GM10248 (cell line): ENCODE results near the gene TMEM238.

Source experiments
- CTCF ChIA-PET: fragments of 300-600 bp; sonication (Branson Sonifier 250); formaldehyde crosslinking; extraction: SDS; loops from one replicate; lab custom pipeline; 2021; ENCODE audit warnings: antibody characterized with exemption; lab: Yijun Ruan, JAX
- POLR2A ChIA-PET: fragments of 350-650 bp; sonication (Branson Sonifier 250); formaldehyde crosslinking; extraction: SDS; loops from one replicate; lab custom pipeline; 2020; ENCODE audit warnings: antibody characterized with exemption; lab: Yijun Ruan, JAX
- DNase-seq: peaks from one replicate; pipeline ENCODE4 v3.0.0; 2012; ENCODE audit errors: extremely low spot score
- CTCF ChIP-seq: IDR thresholded peaks from 2 replicates; pipeline ENCODE4 v1.5.1; 2012; ENCODE audit warnings: mild to moderate bottlenecking, low read depth; ENCODE audit errors: extremely low read depth, missing control alignments, control extremely low read depth

Gene TMEM238

GRCh38 chr19:55387736-55388497, 3.8 kb upstream of the TMEM238 start:
- ChIA-PET CTCF (interaction anchor here (1.4 to 1.9 kb wide), 2 partner anchors 30 to 86 kb away, joined by 5 read pairs; no protein-coding TSS in a partner anchor), POLR2A (interaction anchor here (1.2 to 6.1 kb wide), 5 partner anchors 10 to 19 kb away, joined by 5 to 29 read pairs (median 7); partner anchors contain the start of gene UBE2S)
- no peak for DNase-seq
- TF ChIP-seq CTCF, result no peak

DNA sequence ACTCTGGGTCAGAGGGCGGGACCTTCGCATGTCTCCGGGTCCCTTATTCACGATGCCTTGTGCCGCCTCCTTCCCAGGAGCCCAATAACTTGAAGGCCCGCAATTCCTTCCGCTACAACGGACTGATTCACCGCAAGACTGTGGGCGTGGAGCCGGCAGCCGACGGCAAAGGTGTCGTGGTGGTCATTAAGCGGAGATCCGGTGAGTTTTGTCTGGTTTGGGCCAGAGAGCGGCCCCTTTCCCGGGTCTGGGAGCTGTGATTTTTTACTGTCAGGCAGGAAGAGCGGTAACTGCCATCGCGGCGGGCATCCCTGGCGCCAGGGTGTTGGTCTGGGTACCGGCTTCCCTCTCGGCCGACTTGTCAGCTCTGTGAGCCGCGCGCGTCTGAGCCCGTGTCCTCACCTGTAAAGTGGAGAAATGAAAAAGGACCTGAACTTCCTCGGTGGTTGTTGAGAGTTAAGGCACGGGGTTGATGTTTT, 2.4 kb upstream of the TMEM238 start:
- no peak for DNase-seq
- TF ChIP-seq CTCF, result no peak
- ChIA-PET CTCF (interaction anchor here (1.1 kb wide), 1 partner anchor 80 kb away, joined by 3 read pairs; no protein-coding TSS in a partner anchor), POLR2A (interaction anchor here (0.5 to 6.1 kb wide), 5 partner anchors 13 to 254 kb away, joined by 5 to 29 read pairs (median 6); partner anchors contain the start of gene UBE2S)

GRCh38 chr19:55385724-55386492, 1.8 kb upstream of the TMEM238 start, which contains the start of gene RPL28:
Gene RPL28 (plus strand): TSS chr19:55385932. CDS start chr19:55386358, 426 bp downstream.
- peak; percentile 98 for DNase-seq
- no peak for TF ChIP-seq CTCF
- CTCF ChIA-PET, result interaction anchor here (1.1 kb wide), 1 partner anchor 81 kb away, joined by 3 read pairs; no protein-coding TSS in a partner anchor
- POLR2A ChIA-PET, result interaction anchor here (0.5 to 6.1 kb wide), 3 partner anchors 14 to 108 kb away, joined by 3 to 29 read pairs (median 5); partner anchors contain the start of gene UBE2S

DNA sequence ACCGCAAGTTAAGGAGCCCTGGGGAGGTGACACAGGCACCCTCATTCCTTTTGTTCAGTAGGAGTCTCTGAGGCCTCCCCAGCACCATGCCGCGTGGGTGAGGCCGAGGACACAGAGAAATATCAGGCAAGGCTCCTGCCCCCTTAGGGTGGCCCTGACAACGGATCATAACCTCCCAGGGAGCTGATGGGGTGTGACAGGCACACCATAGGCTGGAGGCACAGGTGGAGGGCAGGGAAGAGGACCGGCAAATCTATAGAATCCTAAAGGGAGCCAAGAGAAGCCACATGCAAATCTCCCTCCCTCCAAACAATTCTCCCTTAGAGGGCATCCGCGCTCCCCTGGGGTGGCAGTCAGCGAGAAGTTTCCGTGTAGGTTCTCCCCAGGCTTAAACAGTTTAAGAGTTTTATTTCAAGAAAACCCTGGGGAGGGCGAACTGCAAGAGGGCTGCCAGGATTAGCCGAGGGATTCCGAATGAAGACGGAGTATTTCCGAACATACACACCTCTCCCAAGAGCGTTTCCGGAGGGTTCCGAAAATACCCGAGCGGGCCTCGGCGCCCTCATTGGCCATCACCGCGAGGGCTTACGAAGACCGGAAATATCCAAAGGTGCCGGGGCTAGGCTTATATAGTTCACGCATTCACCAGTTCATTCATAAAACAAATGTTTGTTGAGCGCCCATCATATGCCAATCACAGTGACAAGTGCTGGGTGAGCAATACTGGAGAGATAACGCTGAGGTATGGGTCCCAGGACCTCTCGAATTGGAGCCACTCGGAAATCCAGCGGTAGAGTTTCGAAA, 1.0 kb upstream of the TMEM238 start:
- POLR2A ChIA-PET, result interaction anchor here (0.5 to 6.1 kb wide), 7 partner anchors 8 to 109 kb away, joined by 3 to 29 read pairs (median 5); partner anchors contain the start of gene UBE2S
- CTCF ChIA-PET, result interaction anchor here (1.5 to 3.1 kb wide), 8 partner anchors 15 to 238 kb away, joined by 3 to 19 read pairs (median 6); partner anchors contain the start of gene KMT5C
- DNase-seq, result peak; percentile 95
- TF ChIP-seq CTCF, result no peak

DNA sequence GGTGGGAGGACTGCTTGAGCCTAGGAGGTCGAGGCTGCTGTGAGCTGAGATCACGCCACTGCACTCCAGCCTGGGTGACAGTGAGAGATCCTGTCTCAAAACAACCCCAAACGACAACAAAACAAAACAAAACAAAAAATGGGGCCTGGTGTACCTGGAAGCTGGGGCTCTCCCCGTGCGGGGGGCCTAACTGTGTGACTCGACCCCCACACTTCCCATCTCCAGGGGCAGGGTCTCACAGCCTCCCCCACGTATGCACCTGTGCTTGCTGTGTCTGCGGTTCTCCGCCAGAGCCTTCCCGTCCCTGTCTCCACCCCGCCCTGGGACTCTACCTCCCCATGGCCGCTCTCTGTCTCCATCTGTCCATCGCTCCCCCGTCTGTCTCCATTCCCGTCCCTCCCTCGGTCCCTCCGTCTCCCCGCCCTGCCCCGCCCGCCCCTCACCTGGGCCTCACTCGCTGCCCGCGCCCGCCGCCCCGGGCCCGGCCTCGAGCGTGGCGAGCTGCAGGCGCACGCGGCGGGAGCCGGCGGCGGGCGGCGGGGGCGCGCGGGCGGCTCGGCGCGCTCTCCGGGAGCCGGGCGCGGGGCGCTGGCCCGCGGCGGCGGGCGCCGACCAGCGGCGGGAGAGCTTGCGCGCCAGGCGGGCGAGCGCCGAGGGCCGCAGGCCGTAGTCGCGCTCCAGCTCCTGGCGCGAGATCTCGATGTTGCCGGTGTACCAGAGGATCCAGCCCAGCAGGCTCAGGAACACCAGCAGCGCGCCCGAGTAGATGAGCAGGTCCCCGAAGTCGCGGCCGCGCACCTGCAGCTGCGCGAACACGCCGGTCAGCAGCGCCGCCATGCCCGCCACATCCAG, 587 bp downstream of the TMEM238 start:
- POLR2A ChIA-PET, result interaction anchor here (0.7 to 1.9 kb wide), 6 partner anchors 10 to 129 kb away, joined by 3 to 13 read pairs (median 3); partner anchors contain the start of genes KMT5C and UBE2S
- CTCF ChIA-PET, result interaction anchor here (0.9 to 3.1 kb wide), 14 partner anchors 16 to 295 kb away, joined by 3 to 19 read pairs (median 4); partner anchors contain the start of genes KMT5C and UBE2S
- peak; percentile 76 for DNase-seq
- peak; percentile 46 for TF ChIP-seq CTCF
